HG03159 (cell line): Measurements from ENCODE around the gene NSUN4.

Experiments
- ATAC-seq: cut with Tn5 transposase; IDR thresholded peaks from one replicate; pipeline ENCODE4 v1.9.1; 2021; ENCODE audit warnings: mild to moderate bottlenecking, moderate library complexity; ENCODE audit not compliant: unreplicated experiment

Gene NSUN4

DNA sequence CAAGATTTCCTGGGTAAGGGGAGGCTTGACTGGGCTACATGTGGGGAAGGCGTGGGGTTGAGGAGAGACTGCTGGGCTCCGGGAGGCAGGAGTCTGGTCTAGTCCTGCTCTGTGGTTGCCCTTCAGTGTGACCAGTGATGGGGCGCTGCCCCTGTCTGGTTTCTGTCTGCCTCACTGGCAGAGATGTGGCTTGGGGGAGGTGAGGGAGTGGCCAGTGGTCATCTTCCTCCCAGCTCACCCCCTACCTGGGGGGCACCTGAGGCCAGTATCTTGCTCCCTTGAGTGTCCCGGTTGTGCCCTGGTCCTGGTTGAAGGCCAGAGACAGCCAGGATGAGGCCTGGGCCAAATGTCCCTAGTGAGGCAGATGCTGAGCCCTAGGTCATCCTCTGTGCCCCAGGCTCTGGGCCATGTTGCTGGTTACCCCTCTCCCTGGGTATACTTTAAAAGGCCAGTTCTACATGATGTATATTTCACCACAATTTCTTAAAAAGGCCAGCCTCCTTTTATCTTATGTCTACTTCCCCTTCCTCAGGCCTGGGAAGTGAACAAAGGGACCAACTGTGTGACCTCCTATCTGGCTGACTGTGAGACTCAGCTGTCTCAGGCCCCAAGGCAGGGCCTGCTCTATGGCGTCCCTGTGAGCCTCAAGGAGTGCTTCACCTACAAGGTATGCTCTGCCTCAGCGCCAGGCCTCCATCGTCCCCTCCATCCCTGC, 64.0 kb downstream of the NSUN4 start:
- no peak for ATAC-seq

DNA sequence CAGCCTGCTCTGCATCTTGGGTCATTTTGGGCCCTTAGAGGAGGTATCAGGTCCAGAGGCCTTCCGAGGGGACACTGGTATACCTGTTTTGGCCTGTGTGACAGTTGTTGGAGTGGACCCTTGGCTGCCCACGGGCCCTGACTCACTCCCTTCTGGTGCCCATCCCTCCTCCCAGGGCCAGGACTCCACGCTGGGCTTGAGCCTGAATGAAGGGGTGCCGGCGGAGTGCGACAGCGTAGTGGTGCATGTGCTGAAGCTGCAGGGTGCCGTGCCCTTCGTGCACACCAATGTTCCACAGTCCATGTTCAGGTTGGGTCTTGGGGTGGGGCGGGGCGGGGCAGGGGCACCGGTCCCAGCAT, 64.6 kb downstream of the NSUN4 start:
- no peak for ATAC-seq

DNA sequence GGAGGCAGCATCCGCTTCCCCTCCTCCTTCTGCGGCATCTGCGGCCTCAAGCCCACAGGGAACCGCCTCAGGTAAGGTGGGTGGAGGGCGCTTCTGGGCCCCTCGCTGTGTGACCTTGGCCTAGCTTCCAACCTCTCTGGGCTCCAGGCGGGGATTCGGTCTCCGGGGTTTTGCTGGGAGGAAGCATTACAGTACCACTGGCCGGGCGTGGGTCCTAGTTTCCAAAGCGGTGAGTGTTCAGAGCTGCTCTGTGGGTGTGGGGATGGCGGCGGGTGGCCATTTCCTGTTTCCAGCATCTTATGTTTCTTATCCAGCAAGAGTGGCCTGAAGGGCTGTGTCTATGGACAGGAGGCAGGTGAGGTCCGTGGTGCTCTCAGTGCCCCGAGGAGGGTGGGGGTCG, 65.1 kb downstream of the NSUN4 start:
- no peak for ATAC-seq

- ATAC-seq: no peak
These were observed 66.4 kb downstream of the NSUN4 start for GRCh38 chr1:46406881-46407608.

- ATAC-seq: no peak
These were observed 67.0 kb downstream of the NSUN4 start for GRCh38 chr1:46407636-46408035.

DNA sequence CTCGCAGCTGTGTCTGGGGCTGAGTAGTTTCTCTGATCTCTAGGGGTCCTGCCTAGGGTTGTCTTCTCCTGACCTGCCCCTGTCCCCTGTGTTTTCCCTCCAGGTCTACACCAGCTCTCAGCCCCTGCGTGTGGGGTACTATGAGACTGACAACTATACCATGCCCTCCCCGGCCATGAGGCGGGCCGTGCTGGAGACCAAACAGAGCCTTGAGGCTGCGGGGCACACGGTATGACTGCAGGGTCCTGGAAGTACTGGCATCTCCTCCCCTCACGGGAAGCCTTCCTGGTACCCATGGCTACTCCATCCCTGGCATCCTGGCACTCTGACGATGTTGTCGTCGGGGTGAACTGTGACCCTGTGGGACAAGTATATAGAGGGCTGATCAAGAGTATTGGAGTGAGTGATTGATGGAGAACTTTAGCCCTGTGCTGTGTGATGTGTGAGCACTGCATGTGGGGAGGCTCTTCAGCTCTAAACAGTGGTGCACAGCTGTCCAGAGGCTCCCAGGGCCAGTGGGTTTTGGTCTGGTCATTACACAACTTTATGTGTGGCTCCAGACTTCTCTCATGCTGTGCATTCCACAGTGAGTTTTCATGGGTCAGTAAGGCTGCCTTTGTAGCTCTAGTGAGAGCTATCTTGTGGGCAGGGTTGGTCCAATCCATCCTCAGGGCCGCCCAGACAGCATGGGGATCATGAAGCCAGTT, 67.9 kb downstream of the NSUN4 start:
- no peak for ATAC-seq

- ATAC-seq: no peak
These were observed 68.4 kb downstream of the NSUN4 start for GRCh38 chr1:46409063-46409372.

DNA sequence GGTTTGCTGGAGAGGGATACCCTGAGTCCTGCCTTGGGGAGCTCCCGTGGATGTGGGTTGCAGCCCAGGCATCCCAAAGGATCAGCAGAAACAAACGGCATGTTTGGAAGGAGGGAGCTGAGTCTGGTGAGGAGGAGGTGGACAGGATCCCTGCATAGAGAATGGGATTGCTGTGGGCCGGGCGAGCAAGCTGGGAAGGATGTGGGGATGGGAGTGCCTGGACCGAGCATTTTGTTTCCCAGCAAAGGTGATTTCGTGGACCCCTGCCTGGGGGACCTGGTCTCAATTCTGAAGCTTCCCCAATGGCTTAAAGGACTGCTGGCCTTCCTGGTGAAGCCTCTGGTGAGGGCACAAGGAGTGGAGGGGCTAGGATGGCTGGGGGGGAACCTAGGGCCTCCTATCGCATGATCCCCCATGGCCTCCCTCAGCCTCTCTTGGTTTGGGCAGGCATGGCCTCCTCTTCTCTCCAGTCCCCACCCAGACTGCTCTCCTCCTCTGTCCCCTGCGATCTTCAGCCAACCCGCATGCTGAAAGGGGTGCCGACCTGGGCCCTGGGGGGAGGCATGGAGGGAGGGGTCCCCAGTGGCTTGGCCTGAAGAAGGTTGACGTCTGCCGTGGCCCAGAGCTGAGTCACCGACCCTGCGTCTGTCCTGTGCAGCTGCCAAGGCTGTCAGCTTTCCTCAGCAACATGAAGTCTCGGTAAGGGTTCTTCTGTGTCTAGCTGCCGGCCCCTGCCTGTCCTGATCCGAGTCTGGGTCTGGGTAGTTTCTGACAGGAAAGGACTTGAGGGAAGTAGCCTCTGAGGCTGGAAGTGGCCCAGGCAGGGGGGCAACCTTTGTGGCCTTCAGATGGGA, 69.8 kb downstream of the NSUN4 start:
- ATAC-seq: no peak

- no peak for ATAC-seq
These were observed 70.4 kb downstream of the NSUN4 start for GRCh38 chr1:46411010-46411405.
